ENCODE measurements around the gene THPO. TPM values are rescaled to one million over a fixed set of nuclear protein-coding genes. Genes with fewer than 3 reads are reported as not detected.

THPO gene
- total and polyA plus RNA-seq, 2 donors (not counting 1 experiment from before 2014, with no cell fraction given) = not detected

GRCh38 chr3:184360070-184360928 is 17.7 kb downstream of the THPO start:
- H3K4me3 ChIP-seq (ENCODE audit: control extremely low read depth in 1 of 5, extremely low read depth in 1 of 5, insufficient read depth in 1 of 5, low read depth in 2 of 5, low read length in 4 of 5) = no peak overlapping the region
- H3K79me2 ChIP-seq (ENCODE audit: control insufficient read depth, insufficient read depth, low read length) = peaks cover 9% of the 10 kb centered on the region
- Mint-ChIP-seq H3K27me3 (no peaks in the 10 kb centered on the region), H3K4me3 (peak overlapping the region; percentile 83), H3K4me1 (peaks cover 20% of the 10 kb centered on the region), H3K27ac (peak overlapping the region; percentile 80), H3K9me3 (ENCODE audit: insufficient read depth) (no peaks in the 10 kb centered on the region)
- no peak for TF ChIP-seq EZH2 (IDR thresholded peaks at IDR 0.05; ENCODE audit: borderline replicate concordance, insufficient read depth, low read depth, low read length, poor library complexity, severe bottlenecking)
- TF ChIP-seq CTCF (IDR thresholded peaks at IDR 0.05) = no peak
- WGBS (ENCODE audit: insufficient coverage) = 92% methylated on average over 8 of the region's 12 CpGs
- no peaks in the 10 kb centered on the region for H3K27me3 ChIP-seq (replicated peaks in 1 of 4; ENCODE audit: control extremely low read depth in 1 of 4, control insufficient read depth in 3 of 4, insufficient read depth in 4 of 4, low read length in 3 of 4)
- no peaks in the 10 kb centered on the region for H3K36me3 ChIP-seq (replicated peaks in 1 of 2; ENCODE audit: control extremely low read depth in 1 of 2, control insufficient read depth in 1 of 2, extremely low read depth in 1 of 2, insufficient read depth in 2 of 2, low read length in 1 of 2)
- no peaks in the 10 kb centered on the region for H4K20me1 ChIP-seq (ENCODE audit: control insufficient read depth, insufficient read depth, low read length, poor library complexity, severe bottlenecking)
- ATAC-seq (ENCODE audit: low read depth) (no peak), DNase-seq (no peak)
- H3K4me2 ChIP-seq (replicated peaks; ENCODE audit: low read depth, low read length, poor library complexity, severe bottlenecking) = peak overlapping the region; percentile 97
- CTCF ChIA-PET = interaction anchor here (1.1 to 3.0 kb wide), 3 partner anchors 11 to 154 kb away, joined by 3 to 13 read pairs (median 3); no protein-coding TSS in a partner anchor
- peak overlapping the region; percentile 96 for H2AFZ ChIP-seq (ENCODE audit: insufficient read depth, low read depth, low read length, poor library complexity, severe bottlenecking)
- peaks cover 9 to 17% of the 10 kb centered on the region in 2 donors for H3K4me1 ChIP-seq (ENCODE audit: control insufficient read depth in 2 of 2, insufficient read depth in 2 of 2, low read length in 2 of 2)
- intact Hi-C loops (cut with micrococcal nuclease) = loop anchor here (5.0 kb wide), 2 partner anchors 352 to 1577 kb away; partner anchors contain the start of genes MAGEF1 and TRA2B
- no peak overlapping the region for H3K9ac ChIP-seq (ENCODE audit: low read length)
- H3K9me3 ChIP-seq (ENCODE audit: control extremely low read depth in 1 of 3, control insufficient read depth in 2 of 3, insufficient read depth in 1 of 3, low read length in 2 of 3) = no peaks in the 10 kb centered on the region
- POLR2A ChIA-PET = no interaction called here
- H3K27ac ChIP-seq (ENCODE audit: low read length in 2 of 2) = no peak overlapping the region

- Mint-ChIP-seq H3K27me3 (no peaks in the 10 kb centered on the region), H3K4me3 (peak overlapping the region; percentile 83), H3K27ac (no peak overlapping the region), H3K9me3 (ENCODE audit: insufficient read depth) (no peaks in the 10 kb centered on the region), H3K4me1 (peaks cover 16% of the 10 kb centered on the region)
- no peaks in the 10 kb centered on the region for H3K36me3 ChIP-seq (replicated peaks in 1 of 2; ENCODE audit: control extremely low read depth in 1 of 2, control insufficient read depth in 1 of 2, extremely low read depth in 1 of 2, insufficient read depth in 2 of 2, low read length in 1 of 2)
- no peak overlapping the region for H3K4me3 ChIP-seq (ENCODE audit: control extremely low read depth in 1 of 5, extremely low read depth in 1 of 5, insufficient read depth in 1 of 5, low read depth in 2 of 5, low read length in 4 of 5)
- H3K27ac ChIP-seq (ENCODE audit: low read length in 2 of 2) = no peak overlapping the region
- H2AFZ ChIP-seq (ENCODE audit: insufficient read depth, low read depth, low read length, poor library complexity, severe bottlenecking) = no peak overlapping the region
- ATAC-seq (ENCODE audit: low read depth) (no peak), DNase-seq (no peak)
- no peaks in the 10 kb centered on the region for H3K9me3 ChIP-seq (ENCODE audit: control extremely low read depth in 1 of 3, control insufficient read depth in 2 of 3, insufficient read depth in 1 of 3, low read length in 2 of 3)
- no peaks in the 10 kb centered on the region for H3K27me3 ChIP-seq (replicated peaks in 1 of 4; ENCODE audit: control extremely low read depth in 1 of 4, control insufficient read depth in 3 of 4, insufficient read depth in 4 of 4, low read length in 3 of 4)
- intact Hi-C loops (cut with micrococcal nuclease) = loop anchor here (5.0 kb wide), 2 partner anchors 353 to 1578 kb away; partner anchors contain the start of genes MAGEF1 and TRA2B
- no peak overlapping the region for H3K9ac ChIP-seq (ENCODE audit: low read length)
- no peak overlapping the region for H3K4me2 ChIP-seq (replicated peaks; ENCODE audit: low read depth, low read length, poor library complexity, severe bottlenecking)
- no peak for TF ChIP-seq EZH2 (IDR thresholded peaks at IDR 0.05; ENCODE audit: borderline replicate concordance, insufficient read depth, low read depth, low read length, poor library complexity, severe bottlenecking)
- no peak for TF ChIP-seq CTCF (IDR thresholded peaks at IDR 0.05)
- peaks cover 9% of the 10 kb centered on the region for H3K79me2 ChIP-seq (ENCODE audit: control insufficient read depth, insufficient read depth, low read length)
- POLR2A ChIA-PET = no interaction called here
- H4K20me1 ChIP-seq (ENCODE audit: control insufficient read depth, insufficient read depth, low read length, poor library complexity, severe bottlenecking) = no peaks in the 10 kb centered on the region
- CTCF ChIA-PET = interaction anchor here (1.1 kb wide), 2 partner anchors 12 to 153 kb away, joined by 3 read pairs; no protein-coding TSS in a partner anchor
- WGBS (ENCODE audit: insufficient coverage) = 97% methylated on average over 8 of the region's 9 CpGs
- peaks cover 9 to 17% of the 10 kb centered on the region in 2 donors for H3K4me1 ChIP-seq (ENCODE audit: control insufficient read depth in 2 of 2, insufficient read depth in 2 of 2, low read length in 2 of 2)
These were observed 18.4 kb downstream of the THPO start for GRCh38 chr3:184359610-184360009.
